T47D (cell line): ENCODE data around the gene FAM174C.

ENCODE experiments used
- DNase-seq, 2 experiments: peaks; one replicate each; pipeline versions ENCODE4 v3.0.0 to v3.0.0-alpha.2; 2011 to 2012; ENCODE audit warnings: low read depth in 1 of 2, low spot score in 1 of 2
- JUND ChIP-seq: IDR thresholded peaks from 2 replicates; pipeline ENCODE4 v1.6.1; 2012; ENCODE audit warnings: low read depth
- in situ Hi-C: cut with HindIII; loops from 2 replicates; pipeline ENCODE4 v1.10.0; 2016; ENCODE audit warnings: low sequenced_read_pairs, low pct_unique_long_range_greater_than_20kb

Gene FAM174C

DNA sequence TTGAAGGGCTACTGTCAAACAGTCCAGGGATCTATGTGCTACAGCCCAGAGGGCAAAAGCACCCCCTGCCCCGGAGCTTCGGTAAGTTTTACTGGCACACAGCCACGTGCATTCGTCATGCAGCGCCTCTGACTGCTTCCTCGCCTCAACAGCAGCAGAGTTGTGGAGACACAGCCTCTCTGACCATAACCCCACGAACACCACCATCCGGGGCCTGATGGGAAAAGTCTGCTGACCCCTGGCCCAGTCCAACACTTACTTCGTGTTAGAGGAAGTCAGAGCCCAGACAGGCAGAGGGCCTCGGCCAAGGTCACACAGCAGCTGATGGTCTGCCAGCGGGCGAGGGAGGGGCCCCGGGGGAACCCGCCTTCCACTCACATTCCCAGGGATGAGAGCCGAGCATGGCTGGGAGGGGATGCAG, 42.7 kb upstream of the FAM174C start:
- TF ChIP-seq JUND, result no peak
- in situ Hi-C loops, result no loop called here

DNA sequence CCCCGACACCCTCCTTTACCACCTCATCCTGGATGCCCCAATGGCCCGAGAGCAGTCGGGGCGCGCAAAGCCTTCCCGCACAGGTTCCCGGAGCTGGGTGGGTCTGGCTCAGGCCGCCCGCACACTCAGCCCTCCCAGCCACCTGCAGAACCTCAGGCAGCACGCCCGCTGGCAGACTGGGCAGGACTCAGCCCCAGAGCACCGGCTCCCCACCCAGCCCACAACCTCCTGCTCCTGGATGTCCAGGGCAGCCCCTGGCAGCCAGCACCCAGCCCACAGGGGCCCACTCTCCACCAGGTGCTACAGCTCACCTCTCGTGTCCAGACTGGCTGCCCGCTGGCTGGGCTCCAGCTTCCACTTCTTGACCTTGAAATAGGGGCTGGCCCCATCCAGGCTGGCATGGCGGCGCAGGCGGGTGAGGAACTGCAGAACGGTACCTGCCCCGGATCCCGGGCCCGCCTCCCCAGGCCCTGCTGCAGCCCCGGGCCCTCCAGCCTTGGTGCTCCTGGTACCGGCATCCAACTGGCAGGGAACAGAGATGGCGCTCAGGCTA, 42.1 kb upstream of the FAM174C start:
- no peak for DNase-seq
- in situ Hi-C loops, result no loop called here
- no peak for TF ChIP-seq JUND

More for the DNA sequence above, 42.7 kb upstream of the FAM174C start:
- no peak for DNase-seq

DNA sequence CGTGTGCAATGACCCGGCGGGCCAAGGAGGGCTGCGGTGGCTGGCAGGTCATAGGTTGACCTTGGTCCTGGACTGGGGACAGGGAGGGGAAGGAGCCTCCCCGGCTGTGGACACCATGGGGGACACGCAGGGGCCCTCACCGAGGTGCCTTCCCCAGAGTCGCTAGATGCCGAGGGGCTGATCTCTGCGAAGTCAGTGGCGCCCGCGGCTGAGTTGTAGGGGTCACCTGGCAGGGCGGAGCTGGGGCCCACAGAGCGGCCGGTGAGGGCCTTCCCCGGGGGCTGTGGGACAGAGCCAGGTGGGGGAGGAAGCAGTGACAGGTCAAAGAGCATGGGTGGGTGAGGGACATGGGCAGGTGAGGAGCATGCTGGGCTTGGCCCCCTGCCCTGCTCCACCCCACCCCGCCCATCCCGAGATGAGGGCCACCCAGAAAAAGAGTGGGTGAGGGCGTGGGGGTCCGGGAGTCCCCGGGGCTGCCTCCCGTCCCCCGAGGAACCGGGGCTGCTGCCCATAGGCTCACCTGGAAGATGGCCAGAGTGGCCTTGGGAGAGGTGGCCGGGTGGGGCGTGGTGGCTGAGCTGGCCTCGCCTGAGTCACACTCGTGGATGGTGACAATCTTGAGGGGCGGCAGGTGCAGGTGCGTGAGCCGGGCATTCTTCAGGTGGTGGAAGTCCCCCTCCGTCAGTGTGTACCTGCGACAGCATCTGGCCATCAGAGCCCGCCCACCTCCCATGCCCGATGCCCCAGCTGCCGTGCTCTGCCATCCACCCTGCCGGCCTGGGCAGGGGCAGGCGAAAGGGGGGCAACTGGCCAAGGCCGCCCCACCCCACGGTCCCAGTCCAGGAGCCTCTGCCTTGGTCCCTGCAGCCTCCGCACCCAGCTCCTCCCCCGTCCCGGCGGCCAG, 41.0 kb upstream of the FAM174C start:
- no peak for TF ChIP-seq JUND
- in situ Hi-C loops, result no loop called here
- no peak for DNase-seq

- TF ChIP-seq JUND, result no peak
- in situ Hi-C loops, result no loop called here
- DNase-seq, result no peak
Observed at GRCh38 chr19:1234955-1235380, 40.4 kb upstream of the FAM174C start.

DNA sequence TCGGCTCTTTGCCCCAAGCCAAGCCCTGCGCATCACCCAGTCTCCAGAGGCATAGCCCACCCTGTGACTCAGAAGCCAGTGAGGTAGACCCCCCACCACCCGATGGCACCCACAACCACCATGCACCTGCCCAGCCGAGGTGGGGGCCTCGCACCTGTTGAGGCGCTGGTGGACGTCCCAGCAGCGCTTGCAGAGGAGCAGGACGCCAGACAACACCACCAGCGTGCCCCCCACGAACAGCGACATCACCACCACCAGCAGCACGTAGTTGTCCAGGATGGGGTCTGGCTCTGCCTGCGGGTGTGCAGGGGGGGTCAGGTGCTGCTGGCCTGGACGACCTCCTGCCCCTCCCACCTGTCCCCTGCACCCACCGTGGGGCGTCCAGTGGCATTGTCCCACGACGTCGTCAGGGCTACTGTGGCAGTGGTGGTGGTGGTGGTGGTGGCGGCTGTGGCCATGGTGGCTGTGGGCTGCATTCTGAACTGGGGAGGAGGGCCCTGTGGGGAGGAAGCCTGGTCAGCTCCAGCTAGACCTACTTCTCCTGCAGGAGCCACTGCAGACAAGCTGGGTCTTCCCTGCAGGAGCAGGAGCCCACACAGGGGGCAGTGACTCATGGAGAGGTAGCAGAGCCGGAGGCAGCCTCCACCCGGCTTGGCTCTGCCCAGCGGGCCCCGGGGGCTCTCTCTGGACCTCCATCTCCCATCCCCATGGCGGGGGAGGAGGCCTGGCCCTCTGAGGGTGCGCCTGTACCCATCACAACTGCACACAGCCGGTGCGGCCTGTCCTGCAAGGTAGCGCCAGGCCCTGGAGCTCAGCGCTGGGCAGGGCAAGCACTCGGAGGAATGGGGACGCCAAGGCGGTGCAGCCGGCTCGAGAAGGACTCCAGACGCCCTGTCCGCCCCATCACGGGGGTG, 39.4 kb upstream of the FAM174C start:
- TF ChIP-seq JUND, result no peak
- in situ Hi-C loops, result no loop called here
- DNase-seq, result no peak

GRCh38 chr19:1236576-1236975, 38.8 kb upstream of the FAM174C start:
- no peak for TF ChIP-seq JUND

DNA sequence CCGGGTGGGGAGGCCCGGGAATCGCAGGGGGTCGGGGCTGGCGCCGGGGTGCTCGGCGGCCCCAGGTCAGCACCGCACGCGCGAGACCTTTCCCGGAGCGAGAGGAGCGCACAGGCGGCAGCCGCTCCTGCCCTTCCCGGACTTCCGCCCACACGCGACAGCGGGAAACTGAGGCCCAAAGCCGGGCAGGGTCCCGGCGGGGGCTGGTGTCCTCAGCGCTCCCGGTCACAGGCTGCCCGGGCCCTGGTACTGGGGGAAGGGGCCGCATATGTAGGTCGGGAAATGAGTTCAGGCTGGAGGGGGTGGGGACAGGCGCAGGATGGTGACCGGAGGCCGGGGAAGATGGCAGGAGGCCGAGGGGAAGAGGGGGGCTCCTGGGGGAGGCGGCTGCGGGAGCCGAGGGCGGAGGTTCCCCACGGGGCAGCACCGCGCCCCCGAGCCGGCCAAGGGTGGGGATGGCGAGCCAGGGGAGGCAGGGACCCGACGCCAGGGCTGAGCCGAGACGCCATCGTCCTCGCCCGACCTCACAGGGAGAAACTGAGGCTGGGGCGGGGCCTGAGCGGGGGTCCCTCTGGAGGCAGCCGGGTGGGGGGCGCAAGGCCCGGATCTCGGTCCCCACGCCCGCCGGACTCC, 38.2 kb upstream of the FAM174C start:
- in situ Hi-C loops, result no loop called here
- TF ChIP-seq JUND, result no peak
- DNase-seq, result no peak

More at GRCh38 chr19:1236576-1236975, 38.8 kb upstream of the FAM174C start:
- in situ Hi-C loops, result no loop called here
- DNase-seq, result no peak

- in situ Hi-C loops, result no loop called here
- no peak for DNase-seq
- no peak for TF ChIP-seq JUND
Observed at GRCh38 chr19:1237754-1238368, 37.5 kb upstream of the FAM174C start, which contains the start of gene CBARP. TSS of gene CBARP (minus strand) at chr19:1238005. CDS start at chr19:1236100, 1,905 bp downstream.

DNA sequence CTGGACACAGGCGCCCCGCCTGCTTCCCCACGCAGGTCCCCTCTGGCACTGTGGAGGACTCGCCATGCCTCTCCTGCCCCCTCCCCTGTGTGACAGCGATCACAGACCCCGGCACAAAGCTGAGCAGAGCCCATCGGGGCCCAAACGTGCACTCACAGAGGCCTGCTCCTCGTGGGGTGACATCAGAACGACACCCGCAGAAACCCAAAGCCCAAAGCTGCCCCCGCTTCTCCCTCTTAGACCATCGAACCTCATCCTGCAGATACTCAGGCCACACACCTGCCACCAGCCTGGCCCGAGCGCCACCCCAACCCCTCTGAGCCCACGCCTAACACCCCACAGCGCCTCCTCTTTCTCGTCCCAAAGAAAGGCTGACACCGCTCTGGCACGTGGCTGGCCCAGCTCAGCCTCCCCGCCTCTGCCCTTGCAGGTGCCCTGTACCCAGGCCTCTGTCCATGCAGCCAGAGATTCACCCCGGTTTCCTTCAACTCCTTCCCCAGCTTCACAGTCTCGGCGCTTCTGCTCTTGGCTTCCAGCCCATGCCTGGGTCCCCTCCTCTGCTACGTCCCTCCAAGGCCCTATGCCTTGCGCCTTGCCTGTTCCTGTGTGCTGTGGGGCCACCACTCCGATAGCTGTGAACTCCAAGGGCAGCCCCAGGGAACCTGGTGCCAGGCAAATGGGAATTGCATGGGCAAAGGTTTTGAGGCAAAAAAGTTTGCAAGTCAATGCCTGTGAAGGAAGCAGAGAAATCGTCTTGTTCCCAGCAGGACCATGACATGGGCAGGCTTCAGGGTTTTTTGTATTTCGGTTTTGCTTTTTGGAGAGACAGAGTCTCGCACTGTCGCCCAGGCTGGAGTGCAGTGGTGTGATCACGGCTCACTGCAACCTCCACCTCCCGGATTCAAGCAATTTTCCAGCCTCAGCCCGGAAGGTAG, 36.7 kb upstream of the FAM174C start:
- in situ Hi-C loops, result no loop called here
- no peak for DNase-seq
- no peak for TF ChIP-seq JUND

- no peak for TF ChIP-seq JUND
- in situ Hi-C loops, result no loop called here
- no peak for DNase-seq
Observed at GRCh38 chr19:1239420-1239795, 35.9 kb upstream of the FAM174C start.
